ENCODE results near the gene SPG11. TPM values are rescaled to one million over a fixed set of nuclear protein-coding genes. Genes with fewer than 3 reads are reported as not detected.

Gene SPG11
- total RNA-seq, 2 donors from 2014 or later, result 60.2 to 61.6 TPM

GRCh38 chr15:44570361-44570760, 93.1 kb downstream of the SPG11 start:
- H3K4me3 ChIP-seq (ENCODE audit: low read length), result no peak overlapping the region
- TF ChIP-seq, protein P1, sequence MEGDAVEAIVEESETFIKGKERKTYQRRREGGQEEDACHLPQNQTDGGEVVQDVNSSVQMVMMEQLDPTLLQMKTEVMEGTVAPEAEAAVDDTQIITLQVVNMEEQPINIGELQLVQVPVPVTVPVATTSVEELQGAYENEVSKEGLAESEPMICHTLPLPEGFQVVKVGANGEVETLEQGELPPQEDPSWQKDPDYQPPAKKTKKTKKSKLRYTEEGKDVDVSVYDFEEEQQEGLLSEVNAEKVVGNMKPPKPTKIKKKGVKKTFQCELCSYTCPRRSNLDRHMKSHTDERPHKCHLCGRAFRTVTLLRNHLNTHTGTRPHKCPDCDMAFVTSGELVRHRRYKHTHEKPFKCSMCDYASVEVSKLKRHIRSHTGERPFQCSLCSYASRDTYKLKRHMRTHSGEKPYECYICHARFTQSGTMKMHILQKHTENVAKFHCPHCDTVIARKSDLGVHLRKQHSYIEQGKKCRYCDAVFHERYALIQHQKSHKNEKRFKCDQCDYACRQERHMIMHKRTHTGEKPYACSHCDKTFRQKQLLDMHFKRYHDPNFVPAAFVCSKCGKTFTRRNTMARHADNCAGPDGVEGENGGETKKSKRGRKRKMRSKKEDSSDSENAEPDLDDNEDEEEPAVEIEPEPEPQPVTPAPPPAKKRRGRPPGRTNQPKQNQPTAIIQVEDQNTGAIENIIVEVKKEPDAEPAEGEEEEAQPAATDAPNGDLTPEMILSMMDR (conservative IDR thresholded peaks at IDR 0.05), result no peak
- peaks cover 7% of the 10 kb centered on the region for H3K9me3 Mint-ChIP-seq
- peaks cover 75% of the 10 kb centered on the region for H3K36me3 Mint-ChIP-seq (ENCODE audit: low read depth)
- no peaks in the 10 kb centered on the region for H3K27me3 ChIP-seq (ENCODE audit: control insufficient read depth, insufficient read depth, low read length, poor library complexity, severe bottlenecking)
- DNase-seq, result no peak
- peaks cover 68% of the 10 kb centered on the region for H3K36me3 ChIP-seq (ENCODE audit: control insufficient read depth, insufficient read depth, low read length)
- H3K4me3 Mint-ChIP-seq, result no peak overlapping the region
- H3K4me1 ChIP-seq (ENCODE audit: control insufficient read depth, insufficient read depth, low read length), result no peaks in the 10 kb centered on the region
- 96% methylated on average over 4 of the region's 4 CpGs; no CpG with 5 or more reads in 1 of the 2 experiments for whole genome bisulfite sequencing, 2 experiments (ENCODE audit: insufficient coverage in 1 of 2, insufficient read length in 1 of 2)
- H3K9ac ChIP-seq (ENCODE audit: extremely low read depth, low read length, poor library complexity, severe bottlenecking), result no peak overlapping the region
- H3K27ac Mint-ChIP-seq, result no peak overlapping the region
- H3K4me1 Mint-ChIP-seq, result no peaks in the 10 kb centered on the region
- no peaks in the 10 kb centered on the region for H3K27me3 Mint-ChIP-seq (ENCODE audit: insufficient read depth)
- H3K9me3 ChIP-seq (ENCODE audit: control insufficient read depth, low read length), result peaks cover 15% of the 10 kb centered on the region
- H3K27ac ChIP-seq (ENCODE audit: low read depth, low read length), result no peak overlapping the region

- no peak overlapping the region for H3K4me3 Mint-ChIP-seq
- TF ChIP-seq, protein P1 (conservative IDR thresholded peaks at IDR 0.05), result no peak
- WGBS, 2 experiments (ENCODE audit: insufficient coverage in 1 of 2, insufficient read length in 1 of 2), result 96 to 100% methylated on average over 3 to 4 of the region's 4 CpGs
- peaks cover 17% of the 10 kb centered on the region for H3K9me3 Mint-ChIP-seq
- no peak overlapping the region for H3K9ac ChIP-seq (ENCODE audit: extremely low read depth, low read length, poor library complexity, severe bottlenecking)
- no peak overlapping the region for H3K4me3 ChIP-seq (ENCODE audit: low read length)
- H3K27ac ChIP-seq (ENCODE audit: low read depth, low read length), result no peak overlapping the region
- H3K36me3 ChIP-seq (ENCODE audit: control insufficient read depth, insufficient read depth, low read length), result peaks cover 68% of the 10 kb centered on the region
- no peak overlapping the region for H3K27ac Mint-ChIP-seq
- no peaks in the 10 kb centered on the region for H3K27me3 ChIP-seq (ENCODE audit: control insufficient read depth, insufficient read depth, low read length, poor library complexity, severe bottlenecking)
- H3K4me1 ChIP-seq (ENCODE audit: control insufficient read depth, insufficient read depth, low read length), result no peaks in the 10 kb centered on the region
- no peaks in the 10 kb centered on the region for H3K4me1 Mint-ChIP-seq
- H3K9me3 ChIP-seq (ENCODE audit: control insufficient read depth, low read length), result peaks cover 26% of the 10 kb centered on the region
- no peak for DNase-seq
- H3K27me3 Mint-ChIP-seq (ENCODE audit: insufficient read depth), result no peaks in the 10 kb centered on the region
- H3K36me3 Mint-ChIP-seq (ENCODE audit: low read depth), result peaks cover 75% of the 10 kb centered on the region
These were observed 94.1 kb downstream of the SPG11 start for GRCh38 chr15:44569316-44569715.

GRCh38 chr15:44568338-44568737, 95.1 kb downstream of the SPG11 start:
- Mint-ChIP-seq H3K27ac (no peak overlapping the region), H3K36me3 (ENCODE audit: low read depth) (peaks cover 75% of the 10 kb centered on the region), H3K27me3 (ENCODE audit: insufficient read depth) (no peaks in the 10 kb centered on the region), H3K4me3 (no peak overlapping the region), H3K4me1 (no peaks in the 10 kb centered on the region), H3K9me3 (peaks cover 27% of the 10 kb centered on the region)
- DNase-seq, result no peak
- H3K27me3 ChIP-seq (ENCODE audit: control insufficient read depth, insufficient read depth, low read length, poor library complexity, severe bottlenecking), result no peaks in the 10 kb centered on the region
- no peak overlapping the region for H3K27ac ChIP-seq (ENCODE audit: low read depth, low read length)
- peaks cover 70% of the 10 kb centered on the region for H3K36me3 ChIP-seq (ENCODE audit: control insufficient read depth, insufficient read depth, low read length)
- H3K4me3 ChIP-seq (ENCODE audit: low read length), result no peak overlapping the region
- 89 to 92% methylated on average over 3 of the region's 3 CpGs for WGBS, 2 experiments (ENCODE audit: insufficient coverage in 1 of 2, insufficient read length in 1 of 2)
- no peak overlapping the region for H3K9ac ChIP-seq (ENCODE audit: extremely low read depth, low read length, poor library complexity, severe bottlenecking)
- TF ChIP-seq, protein P1 (conservative IDR thresholded peaks at IDR 0.05), result no peak
- no peaks in the 10 kb centered on the region for H3K4me1 ChIP-seq (ENCODE audit: control insufficient read depth, insufficient read depth, low read length)
- H3K9me3 ChIP-seq (ENCODE audit: control insufficient read depth, low read length), result peaks cover 31% of the 10 kb centered on the region
